Neural progenitor cell (in vitro differentiated cells): ENCODE measurements around the gene WDR75. TPM values are rescaled to one million over a fixed set of nuclear protein-coding genes. Genes with fewer than 3 reads are reported as not detected.

Source experiments
- DNase-seq: peaks from one replicate; pipeline ENCODE4 v3.0.0-alpha.2; 2016; ENCODE audit warnings: low spot score
- H2AFZ ChIP-seq: fragments of 200-600 bp; sonication (generic); replicated peaks from 2 replicates; pipeline ENCODE4 v1.6.1; 2016; ENCODE audit warnings: antibody characterized with exemption
- H3F3A ChIP-seq: fragments of 200-600 bp; sonication (generic); 2 replicates; pipeline ENCODE4 v1.6.1; 2016; ENCODE audit warnings: antibody characterized with exemption, low read depth
- H3K27ac ChIP-seq: fragments of 200-600 bp; sonication (generic); 2 replicates; pipeline ENCODE4 v1.5.1; 2016; ENCODE audit warnings: mild to moderate bottlenecking
- H3K27me3 ChIP-seq: fragments of 200-600 bp; sonication (generic); 2 replicates; pipeline ENCODE4 v1.6.1; 2016; ENCODE audit warnings: mild to moderate bottlenecking, moderate library complexity
- H3K36me3 ChIP-seq: fragments of 200-600 bp; sonication (generic); 2 replicates; pipeline ENCODE4 v1.5.1; 2016
- H3K4me1 ChIP-seq: fragments of 200-600 bp; sonication (generic); 2 replicates; pipeline ENCODE4 v1.6.1; 2016; ENCODE audit warnings: mixed run types
- H3K4me2 ChIP-seq: fragments of 200-600 bp; sonication (generic); 2 replicates; pipeline ENCODE4 v1.6.1; 2016
- H3K4me3 ChIP-seq: fragments of 200-600 bp; sonication (generic); 2 replicates; pipeline ENCODE4 v1.5.1; 2016
- H3K79me2 ChIP-seq: fragments of 200-600 bp; sonication (generic); 2 replicates; pipeline ENCODE4 v1.6.1; 2016; ENCODE audit warnings: low read depth
- H3K9ac ChIP-seq: fragments of 200-600 bp; sonication (generic); 2 replicates; pipeline ENCODE4 v1.6.1; 2016
- H3K9me3 ChIP-seq: fragments of 200-600 bp; sonication (generic); 2 replicates; pipeline ENCODE4 v1.5.1; 2016; ENCODE audit warnings: low read depth
- H4K20me1 ChIP-seq: fragments of 200-600 bp; sonication (generic); 2 replicates; pipeline ENCODE4 v1.6.1; 2016; ENCODE audit warnings: low read depth
- H3K27ac Mint-ChIP-seq: 3 replicates; pipeline ENCODE4 v1.8.0; 2021; ENCODE audit warnings: mixed read lengths
- H3K27me3 Mint-ChIP-seq: 2 replicates; pipeline ENCODE4 v1.8.0; 2022; ENCODE audit warnings: low read depth, mild to moderate bottlenecking, inconsistent platforms, moderate library complexity, mixed read lengths; ENCODE audit not compliant: insufficient read depth
- H3K36me3 Mint-ChIP-seq: 3 replicates; pipeline ENCODE4 v1.8.0; 2021; ENCODE audit warnings: mixed read lengths
- H3K4me1 Mint-ChIP-seq: 3 replicates; pipeline ENCODE4 v1.8.0; 2021; ENCODE audit warnings: mixed read lengths
- H3K4me3 Mint-ChIP-seq: 3 replicates; pipeline ENCODE4 v1.8.0; 2021; ENCODE audit warnings: mild to moderate bottlenecking, moderate library complexity, mixed read lengths
- H3K9me3 Mint-ChIP-seq: 3 replicates; pipeline ENCODE4 v1.8.0; 2020; ENCODE audit warnings: mixed read lengths
- CTCF ChIP-seq: fragments of 200-600 bp; sonication (generic); IDR thresholded peaks from 2 replicates; pipeline ENCODE4 v1.5.1; 2017; ENCODE audit warnings: antibody characterized with exemption, mild to moderate bottlenecking
- EZH2 ChIP-seq: fragments of 200-600 bp; sonication (generic); IDR thresholded peaks from 2 replicates; pipeline ENCODE4 v1.6.1; 2017; ENCODE audit warnings: antibody characterized with exemption, mild to moderate bottlenecking, moderate library complexity
- EZH2phosphoT487 ChIP-seq: fragments of 200-600 bp; sonication (generic); IDR thresholded peaks from 2 replicates; pipeline ENCODE4 v1.6.1; 2017; ENCODE audit warnings: antibody characterized with exemption
- total RNA-seq: library from RNA; depleted of rRNA; stranded (reverse); fragments of >200 nt; gene quantifications from 2 replicates; pipeline ENCODE4 v1.2.3, GENCODE V29; 2015; ENCODE audit warnings: low replicate concordance

The WDR75 gene
- total RNA-seq, 1 donor from 2014 or later, result 121 TPM

DNA sequence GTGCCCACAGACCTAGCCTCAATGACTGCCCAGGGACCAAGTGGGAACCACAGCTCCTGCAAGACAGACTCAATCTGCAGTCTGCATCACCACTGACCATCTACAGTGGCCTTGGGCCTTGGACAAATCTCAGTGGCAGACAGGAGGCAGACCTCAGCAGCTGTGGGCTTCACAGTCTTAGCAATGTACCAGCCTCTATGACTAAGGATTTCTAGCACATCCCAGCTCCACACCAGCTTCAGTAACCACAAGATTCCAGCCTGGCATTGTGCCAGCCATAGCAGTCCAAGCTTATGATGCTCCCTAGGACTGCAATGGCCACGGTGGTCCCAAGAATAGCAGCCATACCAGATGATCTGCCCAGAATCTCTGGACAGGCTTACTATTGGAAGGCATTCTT, 19.6 kb upstream of the WDR75 start:
- TF ChIP-seq EZH2, result no peak
- TF ChIP-seq CTCF, result no peak
- TF ChIP-seq EZH2phosphoT487, result no peak
- no peaks in the 10 kb centered on the region for H3K36me3 Mint-ChIP-seq
- no peaks in the 10 kb centered on the region for H3K4me1 Mint-ChIP-seq
- Histone ChIP-seq H3K27me3 (no peaks in the 10 kb centered on the region), H3K36me3 (no peaks in the 10 kb centered on the region), H3K27ac (no peak overlapping the region), H3K9ac (no peak overlapping the region), H3K4me2 (no peak overlapping the region), H3K4me1 (no peaks in the 10 kb centered on the region), H3F3A (no peaks in the 10 kb centered on the region), H3K9me3 (no peaks in the 10 kb centered on the region), H2AFZ (no peak overlapping the region), H4K20me1 (no peaks in the 10 kb centered on the region), H3K79me2 (no peaks in the 10 kb centered on the region), H3K4me3 (no peak overlapping the region)
- H3K4me3 Mint-ChIP-seq, result no peak overlapping the region
- DNase-seq, result no peak
- H3K9me3 Mint-ChIP-seq, result no peaks in the 10 kb centered on the region
- no peaks in the 10 kb centered on the region for H3K27me3 Mint-ChIP-seq
- no peak overlapping the region for H3K27ac Mint-ChIP-seq

DNA sequence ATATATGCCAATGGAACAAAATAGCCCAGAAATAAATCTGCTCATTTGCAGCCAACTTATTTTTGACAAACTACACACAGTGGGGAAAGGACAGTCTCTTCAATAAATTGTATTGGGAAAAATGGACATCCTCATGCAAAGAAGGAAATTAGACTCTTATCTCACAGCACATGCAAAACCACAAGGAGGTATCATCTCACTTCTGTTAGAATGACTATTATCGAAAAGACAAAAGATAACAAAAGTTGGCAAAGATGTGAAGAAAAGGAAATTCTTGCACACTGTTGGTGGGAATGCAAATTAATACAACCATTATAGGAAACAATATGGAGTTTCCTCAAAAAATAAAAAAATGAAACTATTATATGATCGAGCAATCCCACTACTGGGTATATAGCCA, 16.3 kb upstream of the WDR75 start:
- Histone ChIP-seq H3K9ac (no peak overlapping the region), H3K79me2 (no peaks in the 10 kb centered on the region), H3K4me1 (peaks cover 2% of the 10 kb centered on the region), H3F3A (peaks cover 5% of the 10 kb centered on the region), H2AFZ (no peak overlapping the region), H3K9me3 (no peaks in the 10 kb centered on the region), H3K4me3 (no peak overlapping the region), H3K36me3 (no peaks in the 10 kb centered on the region), H4K20me1 (no peaks in the 10 kb centered on the region), H3K27me3 (no peaks in the 10 kb centered on the region), H3K27ac (no peak overlapping the region), H3K4me2 (no peak overlapping the region)
- no peaks in the 10 kb centered on the region for H3K27me3 Mint-ChIP-seq
- peaks cover 4% of the 10 kb centered on the region for H3K4me1 Mint-ChIP-seq
- peaks cover 4% of the 10 kb centered on the region for H3K9me3 Mint-ChIP-seq
- H3K27ac Mint-ChIP-seq, result no peak overlapping the region
- H3K36me3 Mint-ChIP-seq, result peaks cover 2% of the 10 kb centered on the region
- DNase-seq, result no peak
- TF ChIP-seq EZH2, result no peak
- no peak for TF ChIP-seq EZH2phosphoT487
- TF ChIP-seq CTCF, result no peak
- no peak overlapping the region for H3K4me3 Mint-ChIP-seq

GRCh38 chr2:189425676-189426075, 15.6 kb upstream of the WDR75 start:
- H3K4me3 Mint-ChIP-seq, result no peak overlapping the region
- Histone ChIP-seq H3F3A (peaks cover 5% of the 10 kb centered on the region), H3K79me2 (no peaks in the 10 kb centered on the region), H3K27ac (no peak overlapping the region), H3K9ac (no peak overlapping the region), H3K36me3 (no peaks in the 10 kb centered on the region), H3K4me1 (peaks cover 9% of the 10 kb centered on the region), H3K4me2 (no peak overlapping the region), H3K4me3 (no peak overlapping the region), H2AFZ (no peak overlapping the region), H4K20me1 (no peaks in the 10 kb centered on the region), H3K9me3 (no peaks in the 10 kb centered on the region), H3K27me3 (no peaks in the 10 kb centered on the region)
- H3K27ac Mint-ChIP-seq, result no peak overlapping the region
- peaks cover 4% of the 10 kb centered on the region for H3K9me3 Mint-ChIP-seq
- H3K36me3 Mint-ChIP-seq, result peaks cover 2% of the 10 kb centered on the region
- H3K27me3 Mint-ChIP-seq, result no peaks in the 10 kb centered on the region
- DNase-seq, result no peak
- TF ChIP-seq EZH2 (no peak), EZH2phosphoT487 (no peak), CTCF (no peak)
- peaks cover 5% of the 10 kb centered on the region for H3K4me1 Mint-ChIP-seq

DNA sequence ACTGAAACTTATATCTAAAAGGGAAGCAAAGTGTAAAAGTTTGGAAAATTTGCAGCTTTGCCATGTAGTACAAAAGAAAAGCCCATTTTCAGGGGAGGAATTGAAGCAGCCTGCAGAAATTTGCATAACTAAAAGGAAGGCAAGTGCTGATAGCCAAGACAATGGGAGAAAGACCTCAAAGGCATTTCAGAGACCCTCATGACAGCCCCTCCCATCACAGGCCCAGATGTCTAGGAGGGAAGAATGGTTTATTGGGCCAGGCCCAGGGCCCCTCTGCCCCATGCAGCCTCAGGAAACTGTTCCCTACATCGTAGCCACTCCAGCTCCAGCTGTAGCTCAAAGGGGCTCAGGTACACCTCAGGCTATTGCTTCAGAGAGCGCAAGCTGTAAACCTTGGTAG, 14.4 kb upstream of the WDR75 start:
- H3K4me1 ChIP-seq, result peaks cover 13% of the 10 kb centered on the region
- Mint-ChIP-seq H3K9me3 (peaks cover 4% of the 10 kb centered on the region), H3K4me1 (peaks cover 7% of the 10 kb centered on the region), H3K27ac (no peak overlapping the region), H3K27me3 (no peaks in the 10 kb centered on the region), H3K4me3 (no peak overlapping the region), H3K36me3 (peaks cover 2% of the 10 kb centered on the region)
- H3K36me3 ChIP-seq, result no peaks in the 10 kb centered on the region
- H3K27me3 ChIP-seq, result no peaks in the 10 kb centered on the region
- no peaks in the 10 kb centered on the region for H4K20me1 ChIP-seq
- no peak for DNase-seq
- no peak overlapping the region for H3K9ac ChIP-seq
- no peak overlapping the region for H2AFZ ChIP-seq
- no peak overlapping the region for H3K4me2 ChIP-seq
- no peak overlapping the region for H3K27ac ChIP-seq
- H3K79me2 ChIP-seq, result no peaks in the 10 kb centered on the region
- no peaks in the 10 kb centered on the region for H3K9me3 ChIP-seq
- TF ChIP-seq CTCF (no peak), EZH2 (no peak), EZH2phosphoT487 (no peak)
- peaks cover 5% of the 10 kb centered on the region for H3F3A ChIP-seq
- no peak overlapping the region for H3K4me3 ChIP-seq
